IMR-90 (cell line): ENCODE results near the gene RABGGTA. TPM values are rescaled to one million over a fixed set of nuclear protein-coding genes. Genes with fewer than 3 reads are reported as not detected.

ENCODE experiments used
- ATAC-seq: fragments of 200-7000 bp; cut with Tn5 transposase; 2 replicates; pipeline ENCODE4 v1.9.1; 2020; ENCODE audit warnings: low read depth, mild to moderate bottlenecking, moderate library complexity
- BruUV-seq: library from RNA; stranded (reverse); fragments of 400-500 nt; replicated peaks from 2 replicates; lab custom pipeline; 2021; lab: Mats Ljungman, UMichigan
- CTCF ChIA-PET: fragments of 300-600 bp; formaldehyde crosslinking; extraction: SDS; loops from one replicate; lab custom pipeline; 2021; ENCODE audit warnings: antibody characterized with exemption; lab: Yijun Ruan, JAX
- POLR2A ChIA-PET: fragments of 300-600 bp; sonication (Branson Sonifier 250); formaldehyde crosslinking; loops from one replicate; lab custom pipeline; 2022; ENCODE audit warnings: antibody characterized with exemption; ENCODE audit not compliant: unreplicated experiment; lab: Charles Lee
- DNase-seq: peaks from one replicate; pipeline ENCODE4 v3.0.0; 2013
- H2AFZ ChIP-seq: replicated peaks from 2 replicates; pipeline ENCODE3; 2013; ENCODE audit warnings: low read length, mild to moderate bottlenecking; ENCODE audit not compliant: poor library complexity
- H2AK5ac ChIP-seq: 2 replicates; pipeline ENCODE4 v1.6.1; 2013; ENCODE audit warnings: low read depth, low read length, inconsistent platforms
- H2AK9ac ChIP-seq: replicated peaks from 2 replicates; pipeline ENCODE3; 2013; ENCODE audit warnings: mild to moderate bottlenecking, low read depth, low read length, moderate library complexity; ENCODE audit not compliant: poor library complexity
- H2BK120ac ChIP-seq: 2 replicates; pipeline ENCODE4 v1.6.1; 2013; ENCODE audit warnings: low read depth, low read length, inconsistent platforms
- H2BK15ac ChIP-seq: 3 replicates; pipeline ENCODE4 v1.6.1; 2013; ENCODE audit warnings: low read depth, low read length, inconsistent platforms
- H2BK20ac ChIP-seq: 2 replicates; pipeline ENCODE4 v1.6.1; 2013; ENCODE audit warnings: low read depth, mild to moderate bottlenecking, inconsistent platforms, low read length, moderate library complexity
- H2BK5ac ChIP-seq: 2 replicates; pipeline ENCODE4 v1.6.1; 2013; ENCODE audit warnings: mild to moderate bottlenecking, low read depth, low read length, inconsistent platforms; ENCODE audit not compliant: poor library complexity, severe bottlenecking
- H3K14ac ChIP-seq: replicated peaks from 2 replicates; pipeline ENCODE4 v1.6.1; 2013; ENCODE audit warnings: low read depth, low read length, inconsistent platforms
- H3K18ac ChIP-seq: 2 replicates; pipeline ENCODE4 v1.6.1; 2013; ENCODE audit warnings: low read depth, low read length, control low read depth
- H3K23ac ChIP-seq: 2 replicates; pipeline ENCODE4 v1.6.1; 2013; ENCODE audit warnings: low read depth, low read length, inconsistent platforms
- H3K27ac ChIP-seq: 2 replicates; pipeline ENCODE4 v1.5.1; 2013; ENCODE audit warnings: mild to moderate bottlenecking, control low read depth, low read length; ENCODE audit not compliant: insufficient read depth
- H3K27me3 ChIP-seq: 2 replicates; pipeline ENCODE4 v1.6.1; 2013; ENCODE audit warnings: low read length; ENCODE audit not compliant: control insufficient read depth, insufficient read depth
- H3K36me3 ChIP-seq: 2 replicates; pipeline ENCODE4 v1.6.1; 2013; ENCODE audit warnings: low read length, mixed read lengths; ENCODE audit not compliant: control insufficient read depth, insufficient read depth
- H3K4ac ChIP-seq: 2 replicates; pipeline ENCODE4 v1.6.1; 2013; ENCODE audit warnings: low read depth, low read length, inconsistent platforms
- H3K4me1 ChIP-seq: 2 replicates; pipeline ENCODE4 v1.6.1; 2013; ENCODE audit warnings: low read length, mixed read lengths; ENCODE audit not compliant: control insufficient read depth, insufficient read depth
- H3K4me2 ChIP-seq: 2 replicates; pipeline ENCODE4 v1.6.1; 2013; ENCODE audit warnings: low read depth, mild to moderate bottlenecking, control low read depth, low read length, moderate library complexity
- H3K4me3 ChIP-seq: 2 replicates; pipeline ENCODE4 v1.5.1; 2013; ENCODE audit warnings: low read depth, mild to moderate bottlenecking, control low read depth, low read length, moderate library complexity; ENCODE audit not compliant: insufficient read depth
- H3K56ac ChIP-seq: 2 replicates; pipeline ENCODE4 v1.6.1; 2013; ENCODE audit warnings: low read length, inconsistent platforms; ENCODE audit not compliant: insufficient read depth; ENCODE audit errors: extremely low read depth
- H3K79me1 ChIP-seq, 2 experiments: 2 replicates each; pipeline ENCODE4 v1.6.1; 2013; ENCODE audit warnings: low read length in 2 of 2, inconsistent platforms in 1 of 2, low read depth in 1 of 2
- H3K9ac ChIP-seq: 2 replicates; pipeline ENCODE4 v1.6.1; 2013; ENCODE audit warnings: low read depth, low read length, control low read depth
- H3K9me1 ChIP-seq: 2 replicates; pipeline ENCODE4 v1.6.1; 2013; ENCODE audit warnings: low read length, inconsistent platforms; ENCODE audit not compliant: insufficient read depth
- H3K9me3 ChIP-seq: 2 replicates; pipeline ENCODE4 v1.6.1; 2013; ENCODE audit warnings: low read length; ENCODE audit not compliant: control insufficient read depth, insufficient read depth
- H4K20me1 ChIP-seq: 2 replicates; pipeline ENCODE4 v1.6.1; 2013; ENCODE audit warnings: low read length, inconsistent platforms; ENCODE audit not compliant: insufficient read depth
- H4K5ac ChIP-seq: 2 replicates; pipeline ENCODE4 v1.6.1; 2013; ENCODE audit warnings: mild to moderate bottlenecking, low read depth, low read length, control low read depth
- H4K8ac ChIP-seq, 2 experiments: 2 replicates each; pipeline ENCODE4 v1.6.1; 2013; ENCODE audit warnings: low read depth in 2 of 2, low read length in 2 of 2, control low read depth in 1 of 2, inconsistent platforms in 1 of 2
- H4K91ac ChIP-seq: 2 replicates; pipeline ENCODE4 v1.6.1; 2013; ENCODE audit warnings: low read depth, low read length, inconsistent platforms; ENCODE audit not compliant: insufficient read depth
- CEBPB ChIP-seq: IDR thresholded peaks from 2 replicates; pipeline ENCODE4 v1.6.1; 2012; ENCODE audit warnings: low read depth, low read length, improper control_type of control experiment
- CTCF ChIP-seq: conservative IDR thresholded peaks from 2 replicates; pipeline ENCODE4 v1.5.1; 2012; ENCODE audit warnings: mild to moderate bottlenecking, low read depth, low read length, improper control_type of control experiment
- NFE2L2 ChIP-seq: fragments of 150-350 bp; IDR thresholded peaks from 2 replicates; pipeline ENCODE4 v1.6.1; 2016; ENCODE audit warnings: low read depth, mild to moderate bottlenecking, low read length
- POLR2A ChIP-seq: IDR thresholded peaks from 2 replicates; pipeline ENCODE4 v1.6.1; 2012; ENCODE audit warnings: mild to moderate bottlenecking, low read depth, low read length
- RAD21 ChIP-seq: IDR thresholded peaks from 2 replicates; pipeline ENCODE4 v1.6.1; 2012; ENCODE audit warnings: low read length, improper control_type of control experiment
- RCOR1 ChIP-seq: IDR thresholded peaks from 2 replicates; pipeline ENCODE4 v1.6.1; 2012; ENCODE audit warnings: mild to moderate bottlenecking, low read length, improper control_type of control experiment; ENCODE audit not compliant: insufficient replicate concordance
- RFX5 ChIP-seq: IDR thresholded peaks from 2 replicates; pipeline ENCODE4 v1.8.0; 2012; ENCODE audit warnings: low read depth, mild to moderate bottlenecking, low read length, moderate library complexity
- WGBS, 2 experiments: methylation state at CpG; one replicate each; pipeline versions ENCODE4 v1.1.5 to v1.1.7; 2013; ENCODE audit warnings: missing lambda C conversion rate in 2 of 2; ENCODE audit not compliant: insufficient read length in 1 of 2; ENCODE audit errors: extremely low coverage in 2 of 2; 5-methylcytosine and 5-hydroxymethylcytosine counted together
- dilution Hi-C: fragments of 300-500 bp; cut with HindIII; formaldehyde crosslinking; loops from one replicate; pipeline ENCODE4 v1.14.3; 2018; ENCODE audit warnings: low sequenced_read_pairs; ENCODE audit not compliant: unreplicated experiment
- in situ Hi-C: fragments of 300-500 bp; cut with MboI; formaldehyde crosslinking; loops from 3 replicates; pipeline ENCODE4 v1.14.3; 2019; ENCODE audit warnings: low sequenced_read_pairs, inconsistent platforms, mixed read lengths
- intact Hi-C: fragments of 100-400 bp; cut with micrococcal nuclease; formaldehyde crosslinking; loops from 2 replicates; pipeline ENCODE4 v1.10.0; 2022
- polyA plus RNA-seq, 3 experiments: library from polyadenylated mRNA; depleted of rRNA; stranded (reverse); fragments of >200 nt; gene quantifications; 2 replicates each; pipeline ENCODE4 v1.2.3, GENCODE V29; 2012; ENCODE audit warnings: low replicate concordance in 1 of 3
- total RNA-seq: library from RNA; depleted of rRNA; stranded (reverse); fragments of >200 nt; gene quantifications from 2 replicates; pipeline ENCODE4 v1.2.3, GENCODE V29; 2012

The RABGGTA gene
- total and polyA plus RNA-seq, 2 of the 4 experiments (the other 2 are of a cell fraction): 25.6 to 55.6 TPM

GRCh38 chr14:24233538-24233866 lies 37.9 kb downstream of the RABGGTA start:
- intact Hi-C loops (no loop called here), dilution Hi-C loops (no loop called here), in situ Hi-C loops (loop anchor here (10.0 kb wide), 1 partner anchor 201 kb away; no protein-coding TSS in a partner anchor)
- peak overlapping the region; percentile 91; the same call in 1 of the 2 replicates for H3K27ac ChIP-seq
- no peaks in the 10 kb centered on the region for H3K9me3 ChIP-seq
- TF ChIP-seq POLR2A (no peak), CEBPB (no peak), CTCF (no peak), NFE2L2 (no peak), RFX5 (no peak), RCOR1 (no peak), RAD21 (no peak)
- H2BK15ac ChIP-seq: peak overlapping the region; percentile 57; the same call in 1 of the 3 replicates
- peak overlapping the region; percentile 95; the same call in 1 of the 2 replicates for H2AK5ac ChIP-seq
- H3K9ac ChIP-seq: peak overlapping the region; percentile 80; the same call in 1 of the 2 replicates
- peak overlapping the region; percentile 56 for H3K4me3 ChIP-seq
- H3K36me3 ChIP-seq: peaks cover 25% of the 10 kb centered on the region
- peak overlapping the region; percentile 96 for H3K14ac ChIP-seq
- no CpG with 5 or more reads among the region's 2 CpGs for WGBS, 2 experiments
- H3K23ac ChIP-seq: peak overlapping the region; percentile 85; the same call in 1 of the 2 replicates
- H4K20me1 ChIP-seq: no peaks in the 10 kb centered on the region
- peak overlapping the region; percentile 96; the same call in 1 of the 2 replicates for H2BK120ac ChIP-seq
- peak overlapping the region; percentile 74 for H3K4me2 ChIP-seq
- peak overlapping the region; percentile 95 for H2AK9ac ChIP-seq
- DNase-seq: no peak
- H4K91ac ChIP-seq: peak overlapping the region; percentile 91
- peak overlapping the region; percentile 92 for H2BK5ac ChIP-seq
- peak overlapping the region; percentile 100 for H2AFZ ChIP-seq
- peaks cover 8% of the 10 kb centered on the region for H3K4me1 ChIP-seq
- H3K56ac ChIP-seq: peak overlapping the region; percentile 74; the same call in 1 of the 2 replicates
- H3K27me3 ChIP-seq: no peaks in the 10 kb centered on the region
- H4K5ac ChIP-seq: peak overlapping the region; percentile 91
- H3K9me1 ChIP-seq: peaks cover 16% of the 10 kb centered on the region
- no peak overlapping the region for H2BK20ac ChIP-seq
- POLR2A ChIA-PET: interaction anchor here (1.2 kb wide), 1 partner anchor 9 kb away, joined by 3 read pairs; the partner anchor contains the start of gene TINF2
- CTCF ChIA-PET: no interaction called here
- H3K18ac ChIP-seq: no peak overlapping the region
- H3K4ac ChIP-seq: peak overlapping the region; percentile 97
- H3K79me1 ChIP-seq: peaks cover 47 to 85% of the 10 kb centered on the region in 2 experiments
- peak overlapping the region; percentile 98 to 100 for H4K8ac ChIP-seq
- no TSS peak for BruUV-seq
- ATAC-seq: no peak
